ENCODE results near the gene PPP1R13B.
"Not testable (repeated sequence)": the region's sequence is repeated elsewhere in the genome, so short reads cannot be mapped to it uniquely, and the experiment has no call there.

Gene PPP1R13B

GRCh38 chr14:103848175-103849077 is 1.1 kb upstream of the PPP1R13B start:
- H3K27ac ChIP-seq (ENCODE audit: low read depth, low read length) = peak overlapping the region; percentile 10
- peaks cover 0 to 1% of the 10 kb centered on the region in 2 donors for H3K36me3 ChIP-seq (ENCODE audit: control insufficient read depth in 1 of 2, insufficient read depth in 2 of 2, low read length in 2 of 2)
- peaks cover 19 to 27% of the 10 kb centered on the region in 2 donors for H3K4me1 ChIP-seq (ENCODE audit: control insufficient read depth in 1 of 2, insufficient read depth in 2 of 2, low read length in 2 of 2)
- no peaks in the 10 kb centered on the region for H3K9me3 ChIP-seq (ENCODE audit: control insufficient read depth in 1 of 2, low read length in 2 of 2)
- H3K4me3 ChIP-seq (ENCODE audit: low read depth in 1 of 2, low read length in 2 of 2) = peak overlapping the region; percentile 60 to 70
- no peaks in the 10 kb centered on the region for H3K27me3 ChIP-seq (ENCODE audit: control insufficient read depth in 1 of 2, insufficient read depth in 2 of 2, low read length in 2 of 2)
- H3K9ac ChIP-seq (ENCODE audit: low read depth in 1 of 2, low read length in 2 of 2) = peak overlapping the region; percentile 48 to 64

- peak overlapping the region; percentile 56 for H3K27ac ChIP-seq (ENCODE audit: low read depth, low read length)
- peak overlapping the region; percentile 78 to 89 for H3K4me3 ChIP-seq (ENCODE audit: low read depth in 1 of 2, low read length in 2 of 2)
- H3K27me3 ChIP-seq (ENCODE audit: control insufficient read depth in 1 of 2, insufficient read depth in 2 of 2, low read length in 2 of 2) = no peaks in the 10 kb centered on the region
- peaks cover 0 to 10% of the 10 kb centered on the region in 2 donors for H3K36me3 ChIP-seq (ENCODE audit: control insufficient read depth in 1 of 2, insufficient read depth in 2 of 2, low read length in 2 of 2)
- peaks cover 19 to 27% of the 10 kb centered on the region in 2 donors for H3K4me1 ChIP-seq (ENCODE audit: control insufficient read depth in 1 of 2, insufficient read depth in 2 of 2, low read length in 2 of 2)
- peak overlapping the region; percentile 76 to 89 for H3K9ac ChIP-seq (ENCODE audit: low read depth in 1 of 2, low read length in 2 of 2)
- H3K9me3 ChIP-seq (ENCODE audit: control insufficient read depth in 1 of 2, low read length in 2 of 2) = no peaks in the 10 kb centered on the region
These were observed 578 bp downstream of the PPP1R13B start for GRCh38 chr14:103846543-103847450.

GRCh38 chr14:103846097-103846496 is 1.3 kb downstream of the PPP1R13B start:
- no peaks in the 10 kb centered on the region for H3K27me3 ChIP-seq (ENCODE audit: control insufficient read depth in 1 of 2, insufficient read depth in 2 of 2, low read length in 2 of 2)
- H3K9me3 ChIP-seq (ENCODE audit: control insufficient read depth in 1 of 2, low read length in 2 of 2) = no peaks in the 10 kb centered on the region
- H3K9ac ChIP-seq (ENCODE audit: low read depth in 1 of 2, low read length in 2 of 2) = peak overlapping the region; percentile 76 to 89
- H3K4me1 ChIP-seq (ENCODE audit: control insufficient read depth in 1 of 2, insufficient read depth in 2 of 2, low read length in 2 of 2) = peaks cover 19 to 27% of the 10 kb centered on the region in 2 donors
- H3K27ac ChIP-seq (ENCODE audit: low read depth, low read length) = no peak overlapping the region
- peak overlapping the region; percentile 78 to 89 for H3K4me3 ChIP-seq (ENCODE audit: low read depth in 1 of 2, low read length in 2 of 2)
- H3K36me3 ChIP-seq (ENCODE audit: control insufficient read depth in 1 of 2, insufficient read depth in 2 of 2, low read length in 2 of 2) = peaks cover 0 to 10% of the 10 kb centered on the region in 2 donors

GRCh38 chr14:103845327-103845726 is 2.0 kb downstream of the PPP1R13B start:
- H3K9me3 ChIP-seq (ENCODE audit: control insufficient read depth in 1 of 2, low read length in 2 of 2) = no peaks in the 10 kb centered on the region
- no peak overlapping the region for H3K9ac ChIP-seq (ENCODE audit: low read depth in 1 of 2, low read length in 2 of 2)
- peaks cover 19 to 27% of the 10 kb centered on the region in 2 donors for H3K4me1 ChIP-seq (ENCODE audit: control insufficient read depth in 1 of 2, insufficient read depth in 2 of 2, low read length in 2 of 2)
- H3K36me3 ChIP-seq (ENCODE audit: control insufficient read depth in 1 of 2, insufficient read depth in 2 of 2, low read length in 2 of 2) = peaks cover 0 to 10% of the 10 kb centered on the region in 2 donors
- H3K27me3 ChIP-seq (ENCODE audit: control insufficient read depth in 1 of 2, insufficient read depth in 2 of 2, low read length in 2 of 2) = no peaks in the 10 kb centered on the region
- H3K27ac ChIP-seq (ENCODE audit: low read depth, low read length) = no peak overlapping the region
- H3K4me3 ChIP-seq (ENCODE audit: low read depth in 1 of 2, low read length in 2 of 2) = no peak overlapping the region

- H3K27me3 ChIP-seq (ENCODE audit: control insufficient read depth in 1 of 2, insufficient read depth in 2 of 2, low read length in 2 of 2); H3K4me3 ChIP-seq (ENCODE audit: low read depth in 1 of 2, low read length in 2 of 2); H3K9ac ChIP-seq (ENCODE audit: low read depth in 1 of 2, low read length in 2 of 2); H3K9me3 ChIP-seq (ENCODE audit: control insufficient read depth in 1 of 2, low read length in 2 of 2); H3K27ac ChIP-seq (ENCODE audit: low read depth, low read length): not testable (repeated sequence)
- Histone ChIP-seq H3K36me3 (ENCODE audit: control insufficient read depth in 1 of 2, insufficient read depth in 2 of 2, low read length in 2 of 2) (peaks cover 0 to 10% of the 10 kb centered on the region in 2 donors), H3K4me1 (ENCODE audit: control insufficient read depth in 1 of 2, insufficient read depth in 2 of 2, low read length in 2 of 2) (peaks cover 5 to 12% of the 10 kb centered on the region in 2 donors)
These were observed 6.1 kb downstream of the PPP1R13B start for GRCh38 chr14:103841265-103841664.

GRCh38 chr14:103840014-103840413 is 7.4 kb downstream of the PPP1R13B start:
- no peak overlapping the region for H3K27ac ChIP-seq (ENCODE audit: low read depth, low read length)
- no peak overlapping the region for H3K9ac ChIP-seq (ENCODE audit: low read depth in 1 of 2, low read length in 2 of 2)
- H3K4me1 ChIP-seq (ENCODE audit: control insufficient read depth in 1 of 2, insufficient read depth in 2 of 2, low read length in 2 of 2) = peaks cover 0 to 6% of the 10 kb centered on the region in 2 donors
- no peak overlapping the region for H3K4me3 ChIP-seq (ENCODE audit: low read depth in 1 of 2, low read length in 2 of 2)
- no peaks in the 10 kb centered on the region for H3K27me3 ChIP-seq (ENCODE audit: control insufficient read depth in 1 of 2, insufficient read depth in 2 of 2, low read length in 2 of 2)
- peaks cover 0 to 10% of the 10 kb centered on the region in 2 donors for H3K36me3 ChIP-seq (ENCODE audit: control insufficient read depth in 1 of 2, insufficient read depth in 2 of 2, low read length in 2 of 2)
- no peaks in the 10 kb centered on the region for H3K9me3 ChIP-seq (ENCODE audit: control insufficient read depth in 1 of 2, low read length in 2 of 2)

GRCh38 chr14:103839579-103839978 is 7.8 kb downstream of the PPP1R13B start:
- H3K4me1 ChIP-seq (ENCODE audit: control insufficient read depth in 1 of 2, insufficient read depth in 2 of 2, low read length in 2 of 2) = peaks cover 0 to 6% of the 10 kb centered on the region in 2 donors

GRCh38 chr14:103838117-103838516 is 9.3 kb downstream of the PPP1R13B start:
- no peaks in the 10 kb centered on the region for H3K27me3 ChIP-seq (ENCODE audit: control insufficient read depth in 1 of 2, insufficient read depth in 2 of 2, low read length in 2 of 2)
- H3K9ac ChIP-seq (ENCODE audit: low read depth in 1 of 2, low read length in 2 of 2) = no peak overlapping the region
- no peak overlapping the region for H3K27ac ChIP-seq (ENCODE audit: low read depth, low read length)
- H3K9me3 ChIP-seq (ENCODE audit: control insufficient read depth in 1 of 2, low read length in 2 of 2) = no peaks in the 10 kb centered on the region
- peaks cover 0 to 6% of the 10 kb centered on the region in 2 donors for H3K4me1 ChIP-seq (ENCODE audit: control insufficient read depth in 1 of 2, insufficient read depth in 2 of 2, low read length in 2 of 2)
- H3K4me3 ChIP-seq (ENCODE audit: low read depth in 1 of 2, low read length in 2 of 2) = no peak overlapping the region
- H3K36me3 ChIP-seq (ENCODE audit: control insufficient read depth in 1 of 2, insufficient read depth in 2 of 2, low read length in 2 of 2) = peaks cover 0 to 6% of the 10 kb centered on the region in 2 donors

More at GRCh38 chr14:103839579-103839978, 7.8 kb downstream of the PPP1R13B start:
- Histone ChIP-seq H3K9me3 (ENCODE audit: control insufficient read depth in 1 of 2, low read length in 2 of 2) (no peaks in the 10 kb centered on the region), H3K27me3 (ENCODE audit: control insufficient read depth in 1 of 2, insufficient read depth in 2 of 2, low read length in 2 of 2) (no peaks in the 10 kb centered on the region), H3K27ac (ENCODE audit: low read depth, low read length) (no peak overlapping the region), H3K9ac (ENCODE audit: low read depth in 1 of 2, low read length in 2 of 2) (no peak overlapping the region), H3K36me3 (ENCODE audit: control insufficient read depth in 1 of 2, insufficient read depth in 2 of 2, low read length in 2 of 2) (peaks cover 0 to 10% of the 10 kb centered on the region in 2 donors), H3K4me3 (ENCODE audit: low read depth in 1 of 2, low read length in 2 of 2) (no peak overlapping the region)

GRCh38 chr14:103836976-103837725 is 10.2 kb downstream of the PPP1R13B start:
- H3K9me3 ChIP-seq (ENCODE audit: control insufficient read depth in 1 of 2, low read length in 2 of 2) = no peaks in the 10 kb centered on the region
- H3K27me3 ChIP-seq (ENCODE audit: control insufficient read depth in 1 of 2, insufficient read depth in 2 of 2, low read length in 2 of 2) = no peaks in the 10 kb centered on the region
- H3K36me3 ChIP-seq (ENCODE audit: control insufficient read depth in 1 of 2, insufficient read depth in 2 of 2, low read length in 2 of 2) = no peaks in the 10 kb centered on the region
- no peak overlapping the region for H3K9ac ChIP-seq (ENCODE audit: low read depth in 1 of 2, low read length in 2 of 2)
- H3K4me3 ChIP-seq (ENCODE audit: low read depth in 1 of 2, low read length in 2 of 2) = no peak overlapping the region
- H3K4me1 ChIP-seq (ENCODE audit: control insufficient read depth in 1 of 2, insufficient read depth in 2 of 2, low read length in 2 of 2) = peaks cover 0 to 6% of the 10 kb centered on the region in 2 donors
- no peak overlapping the region for H3K27ac ChIP-seq (ENCODE audit: low read depth, low read length)
